Right atrium auricular region (tissue), 2 donors: ENCODE measurements around the gene SAP25. TPM values are rescaled to one million over a fixed set of nuclear protein-coding genes. Genes with fewer than 3 reads are reported as not detected.

ENCODE experiments used
- DNase-seq: peaks from one replicate; pipeline ENCODE4 v3.0.0-alpha.2; 2019; ENCODE audit warnings: low spot score
- H3K27ac ChIP-seq, 2 donors: fragments of 200-600 bp; sonication (generic); 1 replicate in 1 of 2; 2 replicates in 1 of 2; pipeline ENCODE4 v1.5.1; 2016 to 2019
- H3K27me3 ChIP-seq, 2 donors: fragments of 200-600 bp; sonication (generic); one replicate each; pipeline versions ENCODE4 v1.5.1 to v1.6.0; 2017 to 2019
- H3K36me3 ChIP-seq: fragments of 200-600 bp; sonication (generic); one replicate; pipeline ENCODE4 v1.5.1; 2016
- H3K4me1 ChIP-seq, 2 donors: fragments of 200-600 bp; sonication (generic); one replicate each; pipeline versions ENCODE4 v1.5.1 to v1.6.0; 2017 to 2019
- H3K4me3 ChIP-seq, 2 donors: fragments of 200-600 bp; sonication (generic); 1 replicate in 1 of 2; 2 replicates in 1 of 2; pipeline ENCODE4 v1.5.1; 2017 to 2019; ENCODE audit warnings: mild to moderate bottlenecking in 1 of 2, moderate library complexity in 1 of 2
- H3K9me3 ChIP-seq, 2 donors: fragments of 200-600 bp; sonication (generic); one replicate each; pipeline ENCODE4 v1.5.1; 2019
- total RNA-seq, 2 donors: library from RNA; depleted of rRNA; stranded (reverse); fragments of >200 nt; gene quantifications; one replicate each; pipeline ENCODE4 v1.1.0, GENCODE V29; 2016
- TF ChIP-seq, protein P1 (sequence below), 2 donors: fragments of 200-600 bp; sonication (generic); IDR thresholded peaks; one replicate each; pipeline ENCODE4 v1.5.1; 2019; ENCODE audit warnings: antibody characterized with exemption in 2 of 2

SAP25 gene
- total RNA-seq, 2 donors from 2014 or later: not detected

DNA sequence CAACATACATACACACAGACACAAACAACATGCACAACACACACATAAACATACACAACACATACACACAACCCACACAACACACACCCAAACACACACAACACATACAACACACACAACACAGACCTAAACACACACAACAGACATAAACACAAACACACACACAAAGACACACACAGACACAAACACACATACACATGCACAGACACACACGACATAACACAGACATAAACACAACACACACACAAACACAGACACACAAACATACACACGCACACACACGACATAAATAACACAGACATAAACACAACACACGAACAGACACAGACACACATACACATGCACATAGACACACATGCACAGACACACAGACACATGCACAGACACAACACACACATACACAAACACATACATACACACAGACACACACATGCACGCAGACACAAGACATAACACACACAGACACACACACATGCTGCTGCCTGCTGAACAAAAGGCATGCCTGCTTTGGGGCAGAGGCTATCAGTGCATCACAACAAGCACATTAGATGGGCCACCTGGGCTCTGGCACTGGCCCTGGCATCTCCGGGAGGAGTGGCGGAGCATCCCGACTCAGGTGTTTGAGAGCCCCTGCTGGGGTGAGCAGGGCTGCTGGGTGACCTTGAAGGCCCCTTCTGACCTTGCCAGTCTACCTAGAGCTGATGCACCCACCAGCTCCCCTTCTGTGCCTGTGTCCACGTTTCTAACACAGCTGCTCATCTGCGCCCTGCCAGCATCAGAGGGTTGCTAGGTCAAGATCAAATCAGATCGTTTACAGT lies 7.0 kb upstream of the SAP25 start:
- Histone ChIP-seq H3K27ac (no peak overlapping the region), H3K4me1 (peaks cover 0 to 34% of the 10 kb centered on the region in 2 donors), H3K4me3 (no peak overlapping the region), H3K9me3 (no peaks in the 10 kb centered on the region), H3K36me3 (peaks cover 68% of the 10 kb centered on the region), H3K27me3 (no peaks in the 10 kb centered on the region)
- DNase-seq: no peak
- TF ChIP-seq, protein P1, sequence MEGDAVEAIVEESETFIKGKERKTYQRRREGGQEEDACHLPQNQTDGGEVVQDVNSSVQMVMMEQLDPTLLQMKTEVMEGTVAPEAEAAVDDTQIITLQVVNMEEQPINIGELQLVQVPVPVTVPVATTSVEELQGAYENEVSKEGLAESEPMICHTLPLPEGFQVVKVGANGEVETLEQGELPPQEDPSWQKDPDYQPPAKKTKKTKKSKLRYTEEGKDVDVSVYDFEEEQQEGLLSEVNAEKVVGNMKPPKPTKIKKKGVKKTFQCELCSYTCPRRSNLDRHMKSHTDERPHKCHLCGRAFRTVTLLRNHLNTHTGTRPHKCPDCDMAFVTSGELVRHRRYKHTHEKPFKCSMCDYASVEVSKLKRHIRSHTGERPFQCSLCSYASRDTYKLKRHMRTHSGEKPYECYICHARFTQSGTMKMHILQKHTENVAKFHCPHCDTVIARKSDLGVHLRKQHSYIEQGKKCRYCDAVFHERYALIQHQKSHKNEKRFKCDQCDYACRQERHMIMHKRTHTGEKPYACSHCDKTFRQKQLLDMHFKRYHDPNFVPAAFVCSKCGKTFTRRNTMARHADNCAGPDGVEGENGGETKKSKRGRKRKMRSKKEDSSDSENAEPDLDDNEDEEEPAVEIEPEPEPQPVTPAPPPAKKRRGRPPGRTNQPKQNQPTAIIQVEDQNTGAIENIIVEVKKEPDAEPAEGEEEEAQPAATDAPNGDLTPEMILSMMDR (IDR thresholded peaks at IDR 0.05): no peak

DNA sequence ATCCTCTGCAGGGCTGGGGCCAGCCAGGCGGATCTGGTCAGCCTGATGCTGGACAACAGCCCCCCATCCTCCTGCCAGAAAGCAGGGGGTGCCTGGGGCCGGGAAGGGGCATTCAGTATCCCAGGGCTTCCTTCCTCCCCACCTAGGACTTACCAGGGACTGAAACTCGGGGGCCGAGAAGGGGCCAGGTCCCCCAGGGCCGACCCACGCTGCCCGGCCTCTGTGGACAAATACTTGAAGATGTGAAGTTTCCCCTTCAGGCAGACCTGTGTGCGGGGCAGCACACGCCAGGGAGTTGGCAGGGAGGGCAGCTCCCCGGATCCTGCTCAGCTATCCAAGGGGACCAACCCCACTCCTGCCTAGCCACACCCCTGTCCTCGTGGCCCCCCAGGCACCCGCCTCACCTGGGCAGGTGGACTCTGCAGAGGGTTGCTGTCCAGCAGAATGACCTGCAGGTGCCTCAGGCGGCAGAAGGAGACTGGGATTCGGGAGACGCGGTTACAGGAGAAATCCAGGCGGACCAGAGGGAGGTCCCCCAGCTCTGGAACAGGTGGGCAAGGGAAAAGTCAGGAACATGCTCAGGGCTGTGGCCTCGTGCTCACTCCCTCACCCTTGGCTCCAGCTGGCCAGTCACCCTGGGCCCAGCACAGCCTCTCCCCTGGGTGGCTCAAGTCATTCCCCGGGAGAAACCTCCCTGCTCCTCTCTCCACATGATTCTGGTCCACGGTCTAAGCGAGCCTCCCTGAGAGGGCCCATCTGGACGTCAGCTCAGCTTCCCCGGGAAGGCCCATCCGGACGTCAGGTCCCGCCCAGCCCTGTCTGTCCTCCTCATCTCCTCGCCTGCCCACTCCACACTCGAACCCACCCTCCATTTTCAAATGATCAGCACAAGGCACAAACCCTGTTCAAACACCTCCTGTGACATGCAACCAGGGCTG lies 4.8 kb upstream of the SAP25 start:
- H3K27ac ChIP-seq: no peak overlapping the region
- H3K9me3 ChIP-seq: no peaks in the 10 kb centered on the region
- H3K4me3 ChIP-seq: no peak overlapping the region
- DNase-seq: no peak
- peaks cover 0 to 13% of the 10 kb centered on the region in 2 donors for H3K4me1 ChIP-seq
- no peaks in the 10 kb centered on the region for H3K27me3 ChIP-seq
- TF ChIP-seq, protein P1 (IDR thresholded peaks at IDR 0.05): no peak
- peaks cover 85% of the 10 kb centered on the region for H3K36me3 ChIP-seq

DNA sequence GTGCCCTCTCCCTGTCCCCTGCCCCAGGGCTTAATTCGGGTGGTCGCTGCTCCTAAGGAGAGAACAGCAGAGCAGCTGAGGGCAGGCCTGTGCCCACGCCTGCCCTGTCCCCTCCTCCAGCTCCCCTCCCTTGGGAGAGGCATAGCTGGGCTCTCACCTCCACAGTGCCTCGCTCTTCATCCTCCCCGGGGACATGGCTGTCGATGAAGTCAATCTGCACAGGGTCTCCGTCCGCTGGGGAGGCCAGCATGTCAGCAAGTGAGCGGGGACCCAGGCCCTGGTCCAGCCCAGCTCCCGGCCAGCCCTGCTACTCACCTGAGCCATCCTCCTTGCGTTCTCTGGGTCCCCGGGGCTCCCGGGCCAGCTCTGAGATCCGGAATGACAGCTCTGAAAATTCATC lies 3.8 kb upstream of the SAP25 start:
- Histone ChIP-seq H3K4me3 (no peak overlapping the region), H3K4me1 (peaks cover 0 to 3% of the 10 kb centered on the region in 2 donors), H3K27me3 (no peaks in the 10 kb centered on the region), H3K27ac (no peak overlapping the region), H3K36me3 (peaks cover 85% of the 10 kb centered on the region), H3K9me3 (no peaks in the 10 kb centered on the region)
- TF ChIP-seq, protein P1 (IDR thresholded peaks at IDR 0.05): no peak
- DNase-seq: no peak

- TF ChIP-seq, protein P1 (IDR thresholded peaks at IDR 0.05): no peak
Observed at GRCh38 chr7:100577103-100577502, 3.4 kb upstream of the SAP25 start.

DNA sequence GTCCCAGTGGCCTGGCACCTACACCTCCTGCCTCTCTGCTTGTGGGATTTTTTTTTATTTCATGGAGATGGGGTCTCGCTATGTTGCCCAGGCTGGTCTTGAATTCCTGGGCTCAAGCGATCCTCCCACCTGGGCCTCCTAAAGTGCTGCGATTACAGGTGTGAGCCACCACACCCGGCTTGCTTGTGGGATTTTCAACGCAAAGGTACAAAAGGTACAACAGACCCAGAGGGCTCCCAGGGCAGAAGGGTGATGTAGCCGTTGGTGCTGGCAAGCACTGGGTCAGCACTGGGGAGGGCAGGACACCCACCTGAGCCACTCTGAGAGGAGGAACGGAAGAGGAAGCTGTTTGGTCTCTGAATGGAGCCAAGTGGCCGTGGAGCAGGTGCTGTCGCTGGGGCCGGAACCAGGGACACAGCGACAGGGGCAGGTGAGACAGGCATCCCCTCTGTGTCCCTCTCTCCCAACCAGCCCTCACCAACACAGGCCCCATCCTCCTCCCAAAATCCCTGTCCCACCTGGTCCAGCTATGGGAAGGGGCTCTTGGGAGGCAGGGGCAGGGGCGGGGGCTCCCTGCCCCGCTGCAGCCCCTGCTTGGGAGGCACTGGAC lies 2.8 kb upstream of the SAP25 start:
- TF ChIP-seq, protein P1 (IDR thresholded peaks at IDR 0.05): no peak

More at GRCh38 chr7:100577103-100577502, 3.4 kb upstream of the SAP25 start:
- H3K4me3 ChIP-seq: no peak overlapping the region
- H3K4me1 ChIP-seq: no peaks in the 10 kb centered on the region
- H3K27me3 ChIP-seq: no peaks in the 10 kb centered on the region
- no peak overlapping the region for H3K27ac ChIP-seq
- H3K36me3 ChIP-seq: peaks cover 81% of the 10 kb centered on the region
- no peak for DNase-seq
- no peaks in the 10 kb centered on the region for H3K9me3 ChIP-seq

More for the DNA sequence above, 2.8 kb upstream of the SAP25 start:
- Histone ChIP-seq H3K36me3 (peaks cover 75% of the 10 kb centered on the region), H3K27me3 (no peaks in the 10 kb centered on the region), H3K4me3 (no peak overlapping the region), H3K27ac (no peak overlapping the region), H3K4me1 (no peaks in the 10 kb centered on the region), H3K9me3 (no peaks in the 10 kb centered on the region)
- no peak for DNase-seq
